B cell (primary cell): ENCODE data around the gene TPST2.

Source experiments
- EZH2 ChIP-seq: IDR thresholded peaks from 2 replicates; pipeline ENCODE4 v1.6.1; 2012; ENCODE audit warnings: borderline replicate concordance, low read depth, mild to moderate bottlenecking, moderate library complexity, low read length; ENCODE audit not compliant: insufficient read depth, poor library complexity, severe bottlenecking
- TF ChIP-seq, protein P1 (sequence below): fragments of 200-600 bp; IDR thresholded peaks from one replicate; pipeline ENCODE4 v1.8.0; 2022; ENCODE audit warnings: antibody characterized with exemption, mild to moderate bottlenecking

DNA sequence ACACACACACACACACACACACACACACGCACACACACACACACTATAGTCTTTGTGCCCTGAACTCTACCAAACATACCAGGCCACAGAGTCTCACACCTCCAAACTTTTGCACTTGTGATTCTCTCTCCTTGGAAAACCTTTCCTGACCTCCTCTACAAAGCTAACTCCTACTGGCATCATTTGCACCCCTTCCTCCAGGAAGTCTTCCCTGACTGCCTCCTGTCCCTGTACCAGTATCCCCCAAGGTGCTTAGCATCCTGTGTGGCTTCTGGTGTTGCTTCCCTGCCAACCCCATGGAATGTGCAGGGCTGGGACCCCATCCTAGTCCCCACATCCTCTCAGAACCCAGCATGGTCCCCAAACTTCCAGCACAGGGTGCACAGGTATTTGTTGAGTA lies 8.9 kb downstream of the TPST2 start:
- TF ChIP-seq EZH2: no peak
- TF ChIP-seq, protein P1, sequence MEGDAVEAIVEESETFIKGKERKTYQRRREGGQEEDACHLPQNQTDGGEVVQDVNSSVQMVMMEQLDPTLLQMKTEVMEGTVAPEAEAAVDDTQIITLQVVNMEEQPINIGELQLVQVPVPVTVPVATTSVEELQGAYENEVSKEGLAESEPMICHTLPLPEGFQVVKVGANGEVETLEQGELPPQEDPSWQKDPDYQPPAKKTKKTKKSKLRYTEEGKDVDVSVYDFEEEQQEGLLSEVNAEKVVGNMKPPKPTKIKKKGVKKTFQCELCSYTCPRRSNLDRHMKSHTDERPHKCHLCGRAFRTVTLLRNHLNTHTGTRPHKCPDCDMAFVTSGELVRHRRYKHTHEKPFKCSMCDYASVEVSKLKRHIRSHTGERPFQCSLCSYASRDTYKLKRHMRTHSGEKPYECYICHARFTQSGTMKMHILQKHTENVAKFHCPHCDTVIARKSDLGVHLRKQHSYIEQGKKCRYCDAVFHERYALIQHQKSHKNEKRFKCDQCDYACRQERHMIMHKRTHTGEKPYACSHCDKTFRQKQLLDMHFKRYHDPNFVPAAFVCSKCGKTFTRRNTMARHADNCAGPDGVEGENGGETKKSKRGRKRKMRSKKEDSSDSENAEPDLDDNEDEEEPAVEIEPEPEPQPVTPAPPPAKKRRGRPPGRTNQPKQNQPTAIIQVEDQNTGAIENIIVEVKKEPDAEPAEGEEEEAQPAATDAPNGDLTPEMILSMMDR: no peak
